ENCODE results near the gene CCDC50. TPM values are rescaled to one million over a fixed set of nuclear protein-coding genes. Genes with fewer than 3 reads are reported as not detected.

Gene CCDC50
- total RNA-seq, 1 experiment from 2014 or later: 21.0 TPM

- H2BK12ac ChIP-seq (ENCODE audit: insufficient read length, low read depth, low read length): no peak overlapping the region
- H3K56ac ChIP-seq (ENCODE audit: insufficient read length, low read depth, low read length): no peak overlapping the region
- H3K36me3 Mint-ChIP-seq (ENCODE audit: insufficient read depth in 1 of 3, low read depth in 3 of 3): peaks cover 4 to 31% (median 17%) of the 10 kb centered on the region in 3 experiments
- H3K79me1 ChIP-seq (ENCODE audit: insufficient read depth, low read depth, low read length, poor library complexity, severe bottlenecking): no peaks in the 10 kb centered on the region
- no peak overlapping the region for H4K5ac ChIP-seq (ENCODE audit: insufficient read length, low read depth, low read length)
- no peak overlapping the region for H2AFZ ChIP-seq (ENCODE audit: low read length)
- no peaks in the 10 kb centered on the region for H3K9me3 Mint-ChIP-seq
- no peaks in the 10 kb centered on the region for H3K27me3 Mint-ChIP-seq (ENCODE audit: low read depth)
- no peaks in the 10 kb centered on the region for H3K23me2 ChIP-seq (ENCODE audit: insufficient read length, low read depth, low read length, poor library complexity, severe bottlenecking)
- H2AK5ac ChIP-seq (ENCODE audit: insufficient read length, low read length): no peak overlapping the region
- no peak for DNase-seq
- H3K27ac ChIP-seq (ENCODE audit: insufficient read length, low read depth, low read length): no peak overlapping the region
- no peak overlapping the region for H2BK15ac ChIP-seq (ENCODE audit: low read depth, low read length)
- H3K9me3 ChIP-seq (ENCODE audit: control insufficient read depth, low read depth, low read length): no peaks in the 10 kb centered on the region
- H3K27me3 ChIP-seq (ENCODE audit: insufficient read depth, low read length): no peaks in the 10 kb centered on the region
- no CpG with 5 or more reads among the region's 1 CpG for WGBS (ENCODE audit: extremely low coverage, insufficient read length, low lambda C conversion rate)
- no peaks in the 10 kb centered on the region for H4K20me1 ChIP-seq (ENCODE audit: control insufficient read depth, insufficient read depth, insufficient read length)
- H3K4me2 ChIP-seq (ENCODE audit: insufficient read depth, insufficient read length, low read length): no peak overlapping the region
- H3K4me1 ChIP-seq (ENCODE audit: insufficient read depth, low read length): no peaks in the 10 kb centered on the region; the same call in 1 of the 2 replicates
- H3K79me2 ChIP-seq (ENCODE audit: insufficient read depth, low read length): no peaks in the 10 kb centered on the region
- H4K91ac ChIP-seq (ENCODE audit: insufficient read length, low read depth, low read length): no peak overlapping the region
- H2BK120ac ChIP-seq (ENCODE audit: low read depth, low read length, poor library complexity, severe bottlenecking): no peak overlapping the region
- H3K27ac Mint-ChIP-seq: peak overlapping the region in 1 of 3 experiments; percentile 61; a peak in 1 of 7 replicates
- H3K18ac ChIP-seq (ENCODE audit: insufficient read length, low read depth, low read length): no peak overlapping the region
- H3K4me1 Mint-ChIP-seq: peaks cover 35 to 38% of the 10 kb centered on the region in 2 experiments
- H4K8ac ChIP-seq (replicated peaks; ENCODE audit: insufficient read length, low read depth, low read length): no peak overlapping the region
- H3K4ac ChIP-seq (ENCODE audit: low read depth, low read length): no peak overlapping the region
- no peak overlapping the region for H2BK20ac ChIP-seq (ENCODE audit: low read depth, low read length, poor library complexity, severe bottlenecking)
- H3K23ac ChIP-seq (ENCODE audit: insufficient read length, low read depth, low read length): no peak overlapping the region
- H3K4me3 Mint-ChIP-seq: no peak overlapping the region
- no peak overlapping the region for H3K14ac ChIP-seq (ENCODE audit: insufficient read depth, low read length)
- no peak overlapping the region for H3K9ac ChIP-seq (ENCODE audit: extremely low read depth, insufficient read length, low read length)
- H3T11ph ChIP-seq (ENCODE audit: low read length): no peak overlapping the region
- no peak overlapping the region for H2BK5ac ChIP-seq (ENCODE audit: insufficient read length, low read length)
- TF ChIP-seq, protein P1, sequence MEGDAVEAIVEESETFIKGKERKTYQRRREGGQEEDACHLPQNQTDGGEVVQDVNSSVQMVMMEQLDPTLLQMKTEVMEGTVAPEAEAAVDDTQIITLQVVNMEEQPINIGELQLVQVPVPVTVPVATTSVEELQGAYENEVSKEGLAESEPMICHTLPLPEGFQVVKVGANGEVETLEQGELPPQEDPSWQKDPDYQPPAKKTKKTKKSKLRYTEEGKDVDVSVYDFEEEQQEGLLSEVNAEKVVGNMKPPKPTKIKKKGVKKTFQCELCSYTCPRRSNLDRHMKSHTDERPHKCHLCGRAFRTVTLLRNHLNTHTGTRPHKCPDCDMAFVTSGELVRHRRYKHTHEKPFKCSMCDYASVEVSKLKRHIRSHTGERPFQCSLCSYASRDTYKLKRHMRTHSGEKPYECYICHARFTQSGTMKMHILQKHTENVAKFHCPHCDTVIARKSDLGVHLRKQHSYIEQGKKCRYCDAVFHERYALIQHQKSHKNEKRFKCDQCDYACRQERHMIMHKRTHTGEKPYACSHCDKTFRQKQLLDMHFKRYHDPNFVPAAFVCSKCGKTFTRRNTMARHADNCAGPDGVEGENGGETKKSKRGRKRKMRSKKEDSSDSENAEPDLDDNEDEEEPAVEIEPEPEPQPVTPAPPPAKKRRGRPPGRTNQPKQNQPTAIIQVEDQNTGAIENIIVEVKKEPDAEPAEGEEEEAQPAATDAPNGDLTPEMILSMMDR (conservative IDR thresholded peaks at IDR 0.05): no peak
Observed at GRCh38 chr3:191387441-191388077, 58.4 kb downstream of the CCDC50 start.

Data from H9 (cell line).